GM18519 (cell line): ENCODE data around the gene GALNT12.

Experiments used
- ATAC-seq: cut with Tn5 transposase; IDR thresholded peaks from one replicate; pipeline ENCODE4 v1.9.1; 2021; ENCODE audit warnings: mild to moderate bottlenecking, moderate library complexity; ENCODE audit not compliant: unreplicated experiment, low FRiP score

GALNT12 gene

DNA sequence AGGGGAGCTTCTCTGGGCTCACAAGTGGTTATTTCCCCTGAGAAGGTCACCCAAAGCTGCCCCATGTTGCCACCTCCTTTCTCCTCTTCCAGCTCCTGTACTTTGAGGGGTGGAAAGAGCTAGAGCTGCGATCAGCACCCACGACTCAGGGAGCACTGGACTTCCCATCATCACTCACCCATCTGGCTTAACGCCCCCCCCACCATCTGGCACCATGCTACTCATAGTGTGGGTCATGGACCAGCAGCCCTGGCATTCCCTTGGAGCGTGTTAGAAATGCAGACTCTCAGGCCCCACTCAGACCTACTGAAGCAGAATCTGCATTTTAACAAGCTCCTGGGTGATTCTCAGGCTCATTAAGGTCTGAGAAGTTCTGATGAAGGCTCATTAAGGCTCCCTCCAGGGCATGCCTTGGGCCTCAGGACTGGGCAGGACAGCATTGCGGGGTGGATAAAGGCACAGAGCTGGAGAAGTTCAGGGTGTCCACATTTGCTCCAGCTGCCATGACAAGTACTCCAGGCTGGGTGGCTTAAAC lies 67.3 kb downstream of the GALNT12 start:
- ATAC-seq, result no peak

DNA sequence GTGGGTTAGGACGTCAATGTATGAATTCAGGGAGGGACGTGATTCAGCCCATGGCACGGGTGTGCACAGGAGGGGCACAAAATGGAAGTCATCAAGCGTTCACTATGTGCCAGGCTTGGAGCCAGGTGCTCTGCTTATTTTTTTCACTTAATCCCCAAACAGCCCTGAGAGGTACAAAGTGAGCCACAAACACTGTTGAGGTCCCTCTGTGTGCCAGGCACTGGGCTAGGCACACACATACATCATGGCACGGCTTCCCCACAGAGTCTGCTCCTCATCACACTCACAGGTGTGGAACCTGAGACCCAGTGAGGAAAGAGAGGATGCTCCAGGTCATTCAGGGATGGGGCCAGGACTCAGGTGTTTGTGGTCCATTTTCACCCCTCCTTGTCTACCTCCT lies 68.1 kb downstream of the GALNT12 start:
- no peak for ATAC-seq

DNA sequence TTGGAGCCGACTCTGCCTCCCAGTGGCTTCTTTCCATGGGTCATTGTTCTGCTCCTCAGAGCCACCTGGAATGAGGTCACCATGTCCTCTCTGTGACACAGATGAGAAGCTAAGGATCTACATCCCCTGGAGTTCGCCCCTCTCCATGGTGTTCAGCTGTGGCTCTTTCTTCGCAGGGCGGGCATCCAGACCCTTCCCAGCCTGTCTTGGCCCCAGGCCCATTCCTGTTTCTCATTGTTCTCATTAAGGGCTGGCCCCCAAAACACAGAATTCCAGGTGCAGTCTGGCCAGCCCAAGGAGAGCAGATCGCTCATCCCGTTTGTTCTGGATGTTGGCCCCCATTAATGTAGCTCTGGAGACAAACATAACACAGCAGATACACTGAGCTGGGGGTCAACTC lies 69.8 kb downstream of the GALNT12 start:
- ATAC-seq, result no peak

DNA sequence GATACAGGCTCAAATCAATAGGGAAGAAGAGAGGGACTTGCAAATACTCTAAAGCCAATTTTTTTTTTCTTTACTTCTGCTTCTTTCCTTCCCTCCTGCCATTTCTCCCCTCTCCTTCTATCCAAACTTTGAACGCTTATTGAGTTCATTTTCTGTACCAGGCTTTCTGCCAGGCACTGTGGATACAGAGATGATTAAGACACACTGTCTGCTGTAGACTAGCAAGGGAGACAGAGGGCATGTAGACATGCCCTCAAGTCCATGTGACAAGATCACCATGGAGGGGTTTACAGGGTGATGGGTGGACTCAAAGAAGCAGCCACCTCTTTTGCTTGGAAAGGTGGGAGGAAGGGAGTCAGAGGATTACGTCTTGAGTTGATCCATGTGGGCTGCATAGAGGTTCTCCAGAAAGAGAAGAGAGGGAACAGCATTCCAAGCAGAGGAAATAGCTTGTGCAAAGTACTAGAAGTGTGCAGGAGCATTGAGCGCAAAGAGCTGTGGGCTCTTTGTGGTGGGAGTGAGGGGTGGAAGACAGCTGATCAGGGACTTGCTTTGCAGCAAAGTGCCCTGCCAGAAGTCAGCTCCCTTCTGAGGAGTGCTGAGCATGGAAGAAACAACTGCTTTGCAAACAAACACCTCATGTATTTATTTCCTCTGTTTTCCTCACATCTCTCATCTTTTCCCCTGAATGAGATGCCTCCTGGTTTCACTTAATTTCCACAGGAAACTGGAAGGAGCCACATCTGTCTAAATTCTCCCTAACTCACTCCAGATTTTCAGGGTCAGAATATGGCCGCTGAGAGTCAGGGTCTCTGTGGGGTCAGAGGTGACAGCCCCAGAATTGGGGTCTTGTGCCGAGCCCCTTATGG lies 71.9 kb downstream of the GALNT12 start:
- ATAC-seq, result no peak

DNA sequence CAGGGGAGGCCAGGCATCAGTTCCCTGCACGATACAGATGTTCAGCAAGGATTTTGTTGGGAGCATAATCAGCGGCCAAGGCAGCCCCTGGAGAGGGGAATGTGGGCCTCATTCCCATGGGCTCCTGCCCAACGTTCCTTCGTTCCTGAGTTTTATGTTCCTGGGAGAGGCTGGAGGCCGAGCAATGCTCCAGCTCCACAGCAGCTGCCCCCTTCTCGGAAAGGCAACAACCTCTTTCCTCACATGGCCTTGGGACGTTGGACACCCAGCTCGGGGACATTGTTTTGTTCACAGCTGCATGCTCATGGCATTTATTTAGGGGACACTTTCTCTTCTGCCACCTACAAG lies 72.5 kb downstream of the GALNT12 start:
- no peak for ATAC-seq

DNA sequence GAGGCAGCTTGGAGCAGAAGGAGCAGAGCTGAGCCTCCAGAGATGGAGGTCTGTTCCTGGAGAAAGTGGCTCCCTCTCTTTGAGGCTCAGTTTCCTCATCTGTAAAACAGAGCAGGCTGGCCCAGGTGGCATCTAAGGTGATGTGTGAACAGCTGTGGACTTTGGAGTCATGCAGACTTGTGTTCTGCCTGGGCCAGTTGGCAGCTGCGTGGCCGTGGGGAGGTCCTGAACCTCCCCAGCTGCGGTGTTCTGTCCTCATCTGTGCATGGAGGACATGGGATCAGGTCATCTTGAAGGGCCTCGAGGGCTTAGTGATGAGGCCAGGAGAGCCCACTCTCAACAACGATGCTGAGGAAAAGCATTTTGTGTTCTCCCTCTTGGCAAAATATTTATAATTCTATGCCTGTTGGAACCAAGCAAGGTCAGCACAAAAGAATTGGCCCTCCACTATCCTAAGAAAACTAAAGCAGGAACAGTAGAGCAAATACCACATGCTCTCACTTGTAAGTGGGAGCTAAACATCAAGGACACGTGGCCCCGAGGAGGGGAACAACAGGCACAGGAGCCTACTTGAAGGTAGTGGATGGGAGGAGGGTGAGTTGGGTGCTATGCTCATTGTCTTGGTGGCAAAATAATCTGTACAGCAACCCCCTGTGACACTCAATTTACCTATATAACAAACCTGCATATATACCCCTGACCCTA lies 73.0 kb downstream of the GALNT12 start:
- ATAC-seq, result no peak

DNA sequence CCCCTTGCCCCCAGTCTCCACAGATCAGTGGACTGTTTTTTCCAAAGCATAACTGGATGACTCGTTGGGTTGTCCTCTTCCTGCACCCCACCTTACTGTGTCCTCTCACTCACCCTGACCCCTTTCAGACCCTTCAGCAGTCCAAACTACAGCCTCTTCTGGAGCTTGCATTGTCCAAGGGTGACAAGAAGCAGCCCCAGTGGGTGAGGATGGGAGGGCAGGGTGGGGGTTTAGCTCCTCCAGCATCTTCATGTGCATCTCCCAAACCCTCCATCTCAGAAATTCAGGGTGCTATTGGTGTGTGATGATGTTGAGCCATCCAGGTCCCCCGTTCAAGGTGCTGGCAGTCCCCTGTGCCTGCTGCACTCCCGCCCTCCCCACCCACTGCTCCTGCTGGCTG lies 73.9 kb downstream of the GALNT12 start:
- no peak for ATAC-seq

DNA sequence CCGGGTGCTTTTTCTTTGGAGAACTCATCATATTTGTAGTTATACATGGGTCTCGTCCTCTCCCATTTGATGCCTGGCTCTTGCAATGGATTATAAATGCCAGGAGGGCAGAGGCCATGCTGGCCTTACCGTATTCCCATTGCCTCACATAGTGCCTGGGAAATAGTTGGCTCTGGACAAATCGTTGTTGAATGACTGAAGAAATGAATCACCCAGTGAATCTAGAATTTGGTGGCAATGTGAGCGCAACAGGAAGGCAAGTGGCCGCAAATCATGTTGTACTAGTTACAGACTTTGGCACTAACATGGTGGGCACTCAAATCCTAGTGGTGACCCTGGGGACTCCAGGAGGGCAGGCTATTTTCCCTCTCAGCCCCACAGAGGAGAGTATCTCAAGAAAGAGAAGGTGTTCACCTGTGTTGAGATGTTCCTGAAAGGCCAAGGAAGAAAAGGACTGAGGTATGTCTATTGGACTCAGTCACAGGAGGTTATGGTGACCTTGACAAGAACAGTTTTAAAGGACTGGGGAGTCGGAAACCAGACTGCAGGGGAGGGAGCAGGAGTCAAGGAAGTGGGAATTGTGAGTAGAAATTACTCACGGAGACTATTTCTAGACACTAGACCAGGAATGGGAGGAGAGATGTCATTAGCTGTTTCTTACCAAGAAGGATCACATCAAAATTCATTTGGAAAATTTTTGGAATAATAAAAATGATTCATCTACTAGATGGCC lies 74.5 kb downstream of the GALNT12 start:
- no peak for ATAC-seq

DNA sequence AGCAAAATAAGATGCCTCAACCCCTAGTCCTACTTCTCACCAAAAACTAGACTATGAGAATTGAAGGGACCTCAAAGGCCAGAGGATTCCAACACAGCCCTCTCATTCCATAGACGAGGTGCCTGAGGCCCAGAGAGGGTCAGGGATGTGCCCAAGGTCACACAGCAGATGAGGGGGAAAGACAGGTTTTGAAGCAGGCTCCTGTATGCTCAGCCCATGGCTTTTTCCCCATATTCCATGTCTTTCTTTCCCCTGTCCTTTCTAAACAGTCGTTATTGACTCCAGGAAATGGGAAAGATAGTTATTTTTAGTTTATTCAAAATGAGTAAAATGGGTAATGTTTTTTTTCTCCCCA lies 75.1 kb downstream of the GALNT12 start:
- no peak for ATAC-seq

DNA sequence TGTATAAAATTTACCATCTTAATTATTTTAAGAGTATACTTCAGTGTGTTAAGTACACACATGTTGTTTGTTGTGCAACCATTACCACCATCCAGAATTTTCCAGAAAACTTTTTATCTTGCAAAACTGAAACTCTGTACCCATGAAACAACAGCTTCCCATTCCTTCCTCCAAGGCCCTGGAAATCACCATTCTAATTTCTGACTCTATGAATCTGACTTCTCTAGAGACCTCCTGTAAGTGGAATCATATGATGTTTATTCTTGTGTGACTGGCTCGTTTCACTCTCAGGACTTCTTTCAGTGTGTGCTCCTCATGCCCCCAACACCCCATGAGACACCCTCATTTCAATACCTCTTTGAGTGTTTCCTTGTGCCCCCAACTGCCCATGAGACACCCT lies 75.8 kb downstream of the GALNT12 start:
- no peak for ATAC-seq

DNA sequence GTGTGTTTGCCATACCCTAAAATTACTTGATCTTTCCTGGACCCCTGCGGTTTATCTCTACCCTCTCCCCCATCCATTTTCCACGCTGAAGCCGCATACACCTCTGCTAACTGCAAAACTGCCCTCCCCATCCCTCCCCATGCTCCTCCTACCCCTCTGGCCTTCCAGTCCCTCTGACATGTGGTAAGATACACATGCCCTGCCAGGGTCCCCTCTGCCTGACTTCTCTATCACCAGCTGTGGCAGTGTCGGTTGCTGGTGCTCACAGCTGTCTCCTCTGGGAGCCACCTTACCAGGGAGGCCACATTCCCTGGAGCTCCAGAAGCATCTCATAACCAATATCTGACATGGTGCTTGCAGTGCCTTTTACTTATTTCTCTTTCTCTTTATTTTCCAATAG lies 77.4 kb downstream of the GALNT12 start:
- no peak for ATAC-seq

DNA sequence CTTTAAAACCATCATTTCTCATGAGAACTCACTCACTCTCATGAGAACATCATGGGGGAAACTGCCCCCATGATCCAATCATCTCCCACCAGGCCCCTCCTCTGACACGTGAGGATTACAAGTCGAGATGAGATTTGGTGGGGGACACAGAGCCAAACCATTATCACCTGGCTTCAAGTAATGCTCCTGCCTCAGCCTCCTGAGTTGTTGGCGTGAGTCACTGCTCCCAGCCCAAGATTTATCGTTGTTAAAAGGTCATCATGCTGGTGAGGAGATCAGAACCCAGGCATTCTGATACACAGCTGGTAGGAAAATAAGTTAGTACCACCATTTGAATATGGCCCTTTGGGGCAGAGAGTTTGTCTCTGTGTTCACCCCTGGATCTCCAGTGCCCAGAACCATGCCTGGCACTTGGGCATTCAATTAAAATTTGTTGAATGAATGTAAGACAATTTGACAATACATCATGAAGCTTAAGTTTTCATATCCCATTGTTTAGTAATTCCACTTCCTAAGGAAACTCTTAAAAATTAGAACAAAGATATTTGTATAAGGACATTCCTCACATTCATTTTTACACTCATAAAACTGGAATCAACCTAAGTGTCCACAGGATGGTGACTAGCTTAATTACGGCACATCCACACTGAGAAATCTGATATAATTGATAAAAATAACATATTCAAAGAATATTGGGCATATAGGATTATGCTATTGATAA lies 78.3 kb downstream of the GALNT12 start:
- no peak for ATAC-seq

DNA sequence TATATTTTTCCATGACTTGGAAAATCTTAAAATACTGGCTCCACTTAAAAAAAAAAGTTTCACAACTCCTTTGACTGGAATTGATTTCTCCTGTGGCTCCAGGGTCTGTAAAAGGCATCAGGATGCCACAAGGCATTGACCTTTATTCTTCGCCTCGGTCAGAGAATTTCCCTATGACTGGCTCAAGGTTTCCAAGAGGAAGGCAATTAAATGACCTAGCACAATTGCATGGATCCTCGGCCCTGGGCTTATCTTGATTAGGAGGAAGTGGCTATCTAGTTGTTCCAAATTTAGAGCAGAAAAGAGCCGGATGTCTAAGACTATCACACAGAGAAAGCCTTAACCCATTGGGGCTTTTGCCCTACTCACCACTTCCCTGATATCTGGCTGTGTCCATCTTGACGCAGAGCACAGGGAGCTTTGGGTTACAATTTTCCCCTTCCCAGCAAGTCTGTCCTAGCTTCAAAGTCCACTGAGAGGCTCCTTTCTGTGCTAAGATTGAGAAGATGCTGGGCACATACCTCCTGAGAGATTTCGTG lies 79.3 kb downstream of the GALNT12 start:
- no peak for ATAC-seq

DNA sequence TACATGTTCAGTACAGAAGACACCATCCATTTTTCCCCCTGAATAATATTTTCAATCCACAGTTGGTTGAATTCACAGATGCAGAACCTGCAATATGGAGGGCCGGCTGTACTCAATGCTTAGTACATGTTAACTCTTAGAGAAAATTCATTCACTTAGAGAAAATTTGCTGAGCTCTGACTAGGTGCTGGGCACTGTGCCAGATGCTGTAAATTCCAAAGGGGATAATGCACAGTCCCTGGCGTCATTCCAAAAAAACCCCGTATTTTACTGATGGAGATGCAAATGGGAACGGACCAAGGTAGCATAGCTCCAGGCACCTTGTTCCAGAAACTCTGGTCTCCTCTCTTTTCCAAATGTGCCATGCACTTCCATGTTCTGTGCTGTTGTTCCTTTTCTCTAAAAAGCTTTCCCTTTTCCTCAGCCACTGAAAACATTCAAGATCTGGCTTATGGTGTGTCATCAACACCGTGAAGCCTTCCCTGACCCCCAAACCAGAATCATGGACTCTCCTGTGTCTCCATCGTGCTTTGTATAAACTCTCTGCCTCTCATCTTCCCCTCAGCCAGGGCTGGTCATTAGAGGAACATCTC lies 80.5 kb downstream of the GALNT12 start:
- ATAC-seq, result no peak

DNA sequence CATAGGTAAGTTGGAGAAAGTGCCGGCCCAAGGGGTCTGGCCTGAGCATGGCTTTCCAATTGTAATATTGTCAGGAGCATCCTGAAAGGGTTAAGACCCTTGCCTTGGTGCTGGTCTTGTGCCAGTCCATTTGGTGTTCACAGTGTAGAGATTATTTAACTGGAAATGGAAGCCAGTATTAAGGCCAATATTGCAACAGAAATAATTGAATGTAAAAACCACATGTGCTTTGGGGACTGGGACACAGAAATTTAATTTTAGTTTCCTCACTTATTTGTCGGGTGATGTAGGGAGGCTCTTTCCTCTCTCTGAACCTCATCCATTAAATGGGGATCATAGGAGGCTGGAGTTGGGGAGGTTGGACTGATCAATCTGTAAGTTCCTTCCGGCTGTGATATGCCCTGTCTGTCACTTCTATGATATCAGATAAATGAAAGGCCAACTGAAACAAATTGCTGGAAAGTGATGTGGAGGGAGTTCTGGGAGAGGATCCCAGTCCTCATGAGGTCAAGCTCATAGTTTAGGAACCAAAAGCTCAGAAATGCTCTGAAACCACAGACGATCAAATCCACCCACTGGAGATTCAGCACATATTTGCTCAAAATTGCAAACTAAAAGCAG lies 81.4 kb downstream of the GALNT12 start:
- no peak for ATAC-seq

DNA sequence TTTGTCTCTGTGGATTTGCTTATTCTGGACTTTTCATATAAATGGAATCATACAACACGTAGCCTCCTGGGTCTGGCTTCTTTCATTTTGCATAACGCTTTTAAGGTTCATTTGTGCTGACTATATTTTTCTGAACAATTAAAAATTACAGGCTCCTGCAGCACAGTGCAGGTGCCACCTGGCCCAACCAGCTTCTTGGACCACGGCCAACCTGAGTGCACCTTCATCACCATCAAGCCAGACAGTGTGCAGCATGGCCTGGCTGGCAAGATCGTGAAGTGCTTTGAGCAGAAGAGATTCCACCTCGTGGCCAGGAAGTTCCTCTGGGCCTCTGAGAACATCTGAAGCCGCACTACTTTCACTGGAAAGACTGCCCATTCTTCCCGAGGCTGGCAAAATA lies 82.8 kb downstream of the GALNT12 start:
- ATAC-seq, result no peak

DNA sequence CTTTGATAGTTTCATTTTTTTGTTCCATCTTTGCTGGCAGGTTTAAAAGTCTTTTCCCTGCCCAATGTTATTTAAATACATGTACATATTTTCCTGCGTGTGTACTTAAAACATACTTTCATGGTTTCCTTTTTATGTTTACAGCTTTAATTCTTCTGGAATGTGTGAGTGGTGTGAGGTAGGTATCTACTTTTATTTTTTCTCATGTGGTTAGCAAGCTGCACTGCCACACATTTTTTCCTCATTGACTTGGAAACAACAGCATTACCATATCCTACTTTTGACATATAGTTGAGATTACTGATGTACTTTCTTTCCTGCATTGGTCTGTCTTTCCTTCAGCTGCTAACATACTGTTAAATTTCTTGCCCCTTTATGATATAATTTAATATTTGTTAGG lies 84.8 kb downstream of the GALNT12 start:
- no peak for ATAC-seq

DNA sequence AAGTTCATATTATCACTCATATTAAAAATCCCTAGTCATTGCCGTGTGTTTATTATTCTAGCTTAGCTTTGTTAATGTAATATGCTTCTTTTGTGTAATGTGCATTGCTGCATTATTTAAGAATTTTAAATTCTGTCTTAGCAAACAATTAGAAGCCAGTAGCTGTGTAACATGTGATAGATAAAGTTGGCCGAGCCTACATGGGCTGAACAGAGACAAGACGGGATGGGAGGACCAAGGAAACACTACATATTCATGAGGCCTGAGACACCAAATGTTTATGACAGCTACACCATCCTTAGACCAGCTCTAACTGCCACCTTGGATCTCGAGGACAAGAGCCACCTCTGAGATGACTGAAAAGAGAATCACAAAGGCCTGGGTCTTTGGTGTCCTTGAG lies 85.2 kb downstream of the GALNT12 start:
- ATAC-seq, result no peak

DNA sequence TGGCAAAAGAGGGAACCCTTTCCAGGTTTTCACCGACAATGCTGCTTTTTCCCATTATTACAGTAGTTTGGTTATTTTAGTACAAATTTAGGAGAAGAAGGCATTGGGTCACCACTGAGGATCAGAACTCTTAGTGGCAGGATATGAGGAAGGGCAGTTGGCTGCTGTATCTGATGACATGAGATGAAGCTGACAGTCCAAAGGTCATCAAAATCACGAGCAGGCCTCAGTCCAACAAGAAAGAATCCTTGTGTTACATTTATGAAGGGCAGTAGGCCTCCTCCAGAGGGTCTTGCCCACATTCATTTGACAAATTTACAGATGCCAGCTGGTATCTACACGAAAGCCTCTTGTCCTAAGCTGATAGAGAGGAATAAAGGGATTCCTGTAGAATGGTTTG lies 86.7 kb downstream of the GALNT12 start:
- ATAC-seq, result no peak

DNA sequence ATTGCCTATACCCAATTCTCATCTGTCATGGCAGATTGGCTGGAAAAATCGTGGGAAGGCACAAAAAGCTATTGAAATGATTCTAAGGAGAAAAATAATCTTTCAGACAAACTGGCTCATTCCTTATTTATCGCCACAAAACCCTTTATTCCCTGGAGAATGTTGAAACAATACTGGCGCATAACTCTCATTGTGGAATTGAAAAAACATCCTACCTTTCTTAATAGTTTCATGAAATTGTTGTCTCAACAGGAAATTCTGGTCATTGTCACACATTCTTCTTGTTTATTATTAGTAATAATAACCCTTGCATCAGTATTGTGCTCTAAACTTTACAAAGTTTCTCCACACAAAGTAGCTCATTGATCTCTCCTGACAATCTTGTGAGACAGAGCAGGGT lies 87.3 kb downstream of the GALNT12 start:
- no peak for ATAC-seq
